Activated naive CD4-positive, alpha-beta T cell treated with Interleukin-2 at 50 U/mL for 16 hours (primary cell): Measurements from ENCODE around the gene SPX.
A peak's percentile ranks its signal among the peaks of the same experiment; 100 is the strongest.

Experiments
- DNase-seq: peaks from one replicate; pipeline ENCODE4 v3.0.0-alpha.2; 2020

The SPX gene

DNA sequence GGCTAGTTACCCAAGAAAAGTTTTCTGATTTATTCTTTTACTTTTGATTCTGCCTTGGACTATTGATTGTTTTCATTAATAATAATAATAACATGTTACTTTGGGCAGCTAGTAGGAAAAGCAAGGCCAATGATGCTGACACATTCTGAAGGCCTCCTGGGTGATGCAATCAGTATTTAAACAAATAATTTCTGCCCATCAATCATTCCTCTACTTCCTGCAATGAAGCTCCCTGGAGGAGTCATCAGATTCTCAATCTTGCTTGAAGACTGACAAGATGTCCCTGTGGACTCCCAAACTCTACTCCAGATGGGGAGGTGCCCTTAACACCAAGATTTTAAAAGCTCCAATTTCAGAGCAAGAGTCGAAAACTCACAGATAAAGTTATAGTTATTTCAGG lies at the start of gene SPX:
Gene SPX (plus strand): TSS at position 244 of the 400 bp plus-strand sequence. CDS start 177 bp downstream, outside the sequence.
- DNase-seq, result no peak

GRCh38 chr12:21476949-21477348 lies 49.1 kb upstream of the SPX start:
- no peak for DNase-seq

GRCh38 chr12:21478756-21479455 lies 47.2 kb upstream of the SPX start:
- no peak for DNase-seq

GRCh38 chr12:21483531-21483930 lies 42.6 kb upstream of the SPX start:
- no peak for DNase-seq

- DNase-seq, result no peak
These were observed 40.1 kb upstream of the SPX start for GRCh38 chr12:21485998-21486397.

DNA sequence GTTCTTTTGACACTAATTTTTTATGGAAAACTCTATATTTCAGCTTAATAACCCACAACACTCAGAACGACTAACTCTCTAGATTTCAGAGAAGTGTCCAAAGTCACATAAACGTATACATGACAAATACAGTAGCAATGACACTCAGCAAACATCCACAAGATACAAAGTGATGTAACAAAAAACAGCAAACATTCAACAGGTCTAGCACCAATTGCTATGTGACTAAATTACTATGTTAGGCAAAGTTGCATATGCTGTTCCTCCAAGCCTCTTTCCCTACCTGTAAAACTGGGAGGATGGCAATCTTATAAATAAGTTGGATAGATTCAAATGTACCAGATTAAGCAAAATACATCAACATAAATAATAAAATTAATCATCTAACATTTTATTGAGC lies 26.3 kb upstream of the SPX start:
- DNase-seq, result no peak

DNA sequence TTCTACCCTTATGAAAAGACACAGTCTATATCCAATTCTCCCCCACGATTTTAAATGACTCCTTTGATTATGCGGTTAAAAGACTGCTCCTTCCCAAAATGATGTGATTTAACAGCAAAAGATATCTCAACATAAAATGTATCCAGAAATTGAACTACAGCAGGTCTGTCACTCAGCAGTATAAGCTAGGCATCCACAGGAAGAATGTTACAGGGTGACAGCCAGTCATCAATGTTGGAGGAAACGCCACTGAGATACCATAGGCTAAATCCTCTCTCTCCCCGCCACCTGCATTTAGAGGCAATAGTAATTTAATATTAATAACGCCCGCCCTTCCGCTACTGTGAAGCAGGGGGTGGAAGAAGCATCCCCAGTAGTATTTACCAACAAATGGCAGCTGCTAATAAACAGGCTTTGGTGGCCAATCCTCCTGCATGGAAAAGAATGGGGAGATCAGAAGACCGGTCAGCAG lies 25.3 kb upstream of the SPX start:
- DNase-seq, result no peak

DNA sequence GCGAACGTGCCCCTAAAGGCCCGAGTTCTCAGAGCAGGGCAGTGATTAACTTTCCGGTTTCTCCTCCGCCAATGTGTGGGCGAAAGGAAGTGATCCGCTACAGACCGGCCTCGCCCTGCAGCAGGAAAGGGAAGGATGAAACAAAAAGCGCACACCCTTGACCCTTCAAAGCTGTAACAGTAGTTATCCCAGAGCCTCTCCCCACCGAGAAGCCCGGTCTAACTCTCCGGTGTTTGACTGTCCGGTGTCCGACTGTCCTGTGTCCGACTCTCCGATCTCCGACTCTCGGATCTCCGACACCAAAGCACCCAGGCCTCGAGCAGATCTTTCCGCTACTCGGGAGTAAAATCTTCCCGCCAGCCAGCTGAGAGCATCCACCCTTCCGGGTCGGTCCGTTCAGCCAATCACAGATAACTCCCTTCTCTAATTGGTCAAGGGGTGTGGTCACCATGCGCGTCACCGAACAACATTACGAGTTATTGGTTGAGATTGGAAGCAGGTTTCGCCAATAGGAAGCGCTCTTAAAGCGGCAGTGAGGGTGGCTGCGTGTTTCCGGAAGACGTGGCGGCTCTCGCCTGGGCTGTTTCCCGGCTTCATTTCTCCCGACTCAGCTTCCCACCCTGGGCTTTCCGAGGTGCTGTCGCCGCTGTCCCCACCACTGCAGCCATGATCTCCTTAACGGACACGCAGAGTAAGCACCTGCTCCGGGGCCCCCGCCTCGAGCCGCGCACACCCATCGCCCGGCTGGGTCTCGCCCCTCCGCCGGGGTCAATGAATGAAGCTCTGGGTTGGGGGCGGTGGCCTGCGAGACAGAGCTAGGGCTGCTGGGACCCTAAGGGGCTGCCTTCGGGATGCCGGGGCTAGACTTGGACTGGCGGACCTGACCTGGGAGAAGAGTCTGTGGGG lies 24.6 kb upstream of the SPX start, which contains the start of the genes GOLT1B and RECQL:
Gene GOLT1B (plus strand): TSS at position 532 of the 906 bp plus-strand sequence. CDS start 135 bp downstream, at position 667.
Gene RECQL (minus strand): TSS at position 378 of the 906 bp plus-strand sequence. CDS start 2,065 bp downstream, outside the sequence.
- peak; percentile 88 for DNase-seq

- DNase-seq, result peak; percentile 50
These were observed 24.0 kb upstream of the SPX start for GRCh38 chr12:21502164-21502496.

- DNase-seq, result no peak
These were observed 23.2 kb upstream of the SPX start for GRCh38 chr12:21502872-21503271.

- no peak for DNase-seq
These were observed 20.2 kb upstream of the SPX start for GRCh38 chr12:21505888-21506287.

DNA sequence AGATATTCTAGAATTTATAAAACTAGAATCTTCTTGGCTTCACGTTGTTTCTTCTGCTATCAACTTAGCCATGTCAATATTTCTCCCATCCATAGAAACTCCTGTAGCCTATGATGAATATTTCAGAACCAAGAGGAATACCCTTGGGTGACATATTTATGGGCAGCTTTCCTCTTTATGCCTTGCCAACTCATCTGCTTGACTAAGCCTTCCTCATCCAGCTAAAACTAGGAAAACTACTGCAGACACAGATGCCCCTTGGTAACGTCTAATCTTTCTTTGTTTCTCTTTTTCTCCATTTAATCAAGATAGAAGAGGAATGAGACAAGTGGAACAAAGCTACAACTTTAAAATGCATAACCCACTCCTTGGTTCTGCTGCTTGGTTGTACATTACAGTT lies 18.2 kb upstream of the SPX start:
- no peak for DNase-seq

DNA sequence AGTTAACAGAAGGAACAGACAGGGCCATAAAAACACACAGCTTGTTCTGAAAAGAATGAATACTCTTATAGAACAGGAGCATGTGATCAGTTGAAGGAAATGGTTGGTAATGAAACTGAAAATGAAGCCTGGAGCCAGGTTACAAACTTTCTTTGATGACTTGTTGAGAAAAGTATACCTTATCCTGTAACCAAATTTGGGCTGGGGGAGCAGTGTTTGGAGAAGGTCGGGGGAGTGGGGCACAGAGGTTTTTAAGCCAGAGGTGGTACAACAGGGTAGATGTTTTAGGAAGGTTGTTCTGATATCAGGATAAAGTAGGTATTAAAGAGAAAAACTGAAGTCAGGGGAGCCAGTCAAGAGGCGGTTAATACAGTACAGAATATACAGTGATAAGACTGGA lies 16.3 kb upstream of the SPX start:
- no peak for DNase-seq

- no peak for DNase-seq
These were observed 9.8 kb upstream of the SPX start for GRCh38 chr12:21516281-21516680.

DNA sequence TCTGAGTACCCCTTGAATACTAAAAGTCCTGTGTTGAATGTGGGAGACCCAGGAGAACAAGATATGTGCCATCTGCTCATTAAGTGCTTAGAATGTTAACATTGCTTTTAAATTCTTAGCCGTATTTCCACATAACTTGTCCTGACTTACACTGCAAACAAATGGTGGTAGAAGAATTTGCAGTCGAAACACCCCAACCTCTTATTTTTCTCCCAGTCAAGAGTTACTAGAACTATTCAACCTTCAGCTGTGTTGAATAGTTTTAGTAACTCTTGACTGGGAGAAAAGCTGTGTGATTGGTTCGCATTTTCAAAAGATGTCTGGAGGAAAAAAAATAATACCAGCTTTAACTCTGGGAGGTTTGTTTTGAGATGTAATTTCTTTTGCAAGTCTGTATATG lies 7.6 kb upstream of the SPX start:
- DNase-seq, result no peak

- DNase-seq, result no peak
These were observed 4.6 kb upstream of the SPX start for GRCh38 chr12:21521541-21521940.

- no peak for DNase-seq
These were observed 2.9 kb upstream of the SPX start for GRCh38 chr12:21523148-21523547.

- DNase-seq, result no peak
These were observed 737 bp downstream of the SPX start for GRCh38 chr12:21526721-21527345.

DNA sequence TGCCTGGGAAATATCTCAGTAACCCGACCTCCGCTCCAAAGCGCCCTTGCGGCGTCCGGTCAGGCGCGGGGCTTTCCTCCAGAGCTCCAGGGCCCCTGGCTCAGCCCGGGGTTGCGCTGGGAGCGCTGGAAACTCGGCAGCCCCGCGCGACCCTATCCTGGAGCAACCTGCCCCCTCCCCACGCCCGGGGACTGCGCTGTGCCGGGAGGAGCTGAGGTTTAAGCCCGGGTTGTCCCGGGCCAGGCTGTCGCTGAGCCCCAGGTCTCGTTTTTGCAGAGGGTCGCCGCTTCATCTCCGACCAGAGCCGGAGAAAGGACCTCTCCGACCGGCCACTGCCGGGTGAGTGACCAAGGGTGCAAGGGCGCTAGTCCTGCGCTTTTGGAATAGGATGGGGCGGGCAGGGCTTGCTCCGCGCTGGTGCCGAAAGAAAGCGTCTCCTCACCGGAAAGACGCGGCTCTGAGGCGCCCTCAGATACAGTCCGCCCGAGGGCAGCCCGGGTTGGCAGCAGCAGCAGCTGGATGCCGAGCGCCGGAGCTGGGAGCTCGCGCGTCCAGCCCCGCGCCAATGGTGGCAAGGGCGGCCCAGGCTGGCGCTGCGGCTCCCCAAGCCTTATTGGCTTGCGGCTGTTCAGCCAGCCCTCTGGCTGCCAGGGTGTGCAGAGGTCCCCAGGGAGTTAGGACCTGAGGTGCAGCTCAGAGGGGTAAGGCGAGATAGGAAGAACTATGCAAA lies 1.5 kb downstream of the SPX start:
- DNase-seq, result peak; percentile 63

DNA sequence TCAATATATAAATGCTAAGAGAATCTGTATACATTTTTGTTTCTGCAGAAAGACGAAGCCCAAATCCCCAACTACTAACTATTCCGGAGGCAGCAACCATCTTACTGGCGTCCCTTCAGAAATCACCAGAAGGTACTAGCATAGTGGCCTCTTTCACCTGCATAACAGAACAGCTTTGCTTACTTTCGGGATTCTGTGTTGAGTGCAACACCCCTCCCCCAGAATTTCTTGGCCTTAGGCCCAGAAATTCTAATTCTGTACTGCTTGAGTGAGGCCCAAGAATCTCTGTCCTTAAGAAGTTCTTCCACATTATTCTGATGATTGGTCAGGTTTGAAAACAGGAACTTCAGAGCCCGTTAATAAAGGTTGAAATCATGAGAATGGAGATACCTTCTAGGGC lies 2.9 kb downstream of the SPX start:
- no peak for DNase-seq

DNA sequence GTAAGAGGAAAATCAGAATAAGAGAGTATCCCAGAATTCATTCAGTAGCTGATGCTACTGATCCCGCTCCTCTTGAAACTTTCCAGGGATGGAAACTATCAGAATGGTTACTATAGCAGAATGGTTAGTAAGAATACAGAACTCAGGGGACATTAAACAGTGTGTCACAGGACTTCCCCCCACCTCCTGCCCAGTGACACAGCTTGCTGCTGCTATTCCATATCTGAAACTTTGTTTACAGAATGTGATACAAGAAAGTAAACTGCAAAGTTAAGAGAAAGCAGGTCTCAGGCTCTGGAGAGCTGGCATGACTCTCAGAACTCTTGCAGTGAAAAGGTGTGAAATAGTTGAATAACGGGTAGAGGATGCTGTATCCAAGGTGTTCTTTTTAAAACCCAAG lies 3.4 kb downstream of the SPX start:
- no peak for DNase-seq

- no peak for DNase-seq
These were observed 12.1 kb downstream of the SPX start for GRCh38 chr12:21538061-21538653.
